Stimulated activated CD4-positive, alpha-beta T cell treated with anti-CD3 and anti-CD28 coated beads, Interleukin-15, amount 100 ng/mL, for 1 hour (primary cell): Measurements from ENCODE around the gene ERC2.

ENCODE experiments used
- DNase-seq, 2 donors: peaks; one replicate each; pipeline ENCODE4 v3.0.0-alpha.2; 2020; ENCODE audit warnings: low read depth in 1 of 2, low spot score in 1 of 2

ERC2 gene

GRCh38 chr3:56190771-56191305 is 277.4 kb downstream of the ERC2 start:
- DNase-seq = no peak

- no peak for DNase-seq
Measured at GRCh38 chr3:56190130-56190529, 278.1 kb downstream of the ERC2 start.

GRCh38 chr3:56189536-56189935 is 278.7 kb downstream of the ERC2 start:
- no peak for DNase-seq

- DNase-seq = no peak
Measured at GRCh38 chr3:56188201-56188600, 280.1 kb downstream of the ERC2 start.

- DNase-seq = no peak
Measured at GRCh38 chr3:56187051-56187450, 281.2 kb downstream of the ERC2 start.

GRCh38 chr3:56185827-56186226 is 282.4 kb downstream of the ERC2 start:
- DNase-seq = no peak

GRCh38 chr3:56183529-56183928 is 284.7 kb downstream of the ERC2 start:
- no peak for DNase-seq

GRCh38 chr3:56180433-56180832 is 287.8 kb downstream of the ERC2 start:
- no peak for DNase-seq

GRCh38 chr3:56173601-56174000 is 294.7 kb downstream of the ERC2 start:
- DNase-seq = no peak

GRCh38 chr3:56164436-56164835 is 303.8 kb downstream of the ERC2 start:
- no peak for DNase-seq

GRCh38 chr3:56157693-56158362 is 310.4 kb downstream of the ERC2 start:
- DNase-seq = no peak

GRCh38 chr3:56154297-56154696 is 314.0 kb downstream of the ERC2 start:
- no peak for DNase-seq

- DNase-seq = no peak
Measured at GRCh38 chr3:56147354-56147753, 320.9 kb downstream of the ERC2 start.

GRCh38 chr3:56145410-56145809 is 322.9 kb downstream of the ERC2 start:
- no peak for DNase-seq

GRCh38 chr3:56144805-56145204 is 323.5 kb downstream of the ERC2 start:
- DNase-seq = no peak

- no peak for DNase-seq
Measured at GRCh38 chr3:56137415-56137814, 330.9 kb downstream of the ERC2 start.

- DNase-seq = no peak
Measured at GRCh38 chr3:56136514-56136913, 331.8 kb downstream of the ERC2 start.

GRCh38 chr3:56135941-56136340 is 332.3 kb downstream of the ERC2 start:
- DNase-seq = no peak

- no peak for DNase-seq
Measured at GRCh38 chr3:56133423-56133822, 334.8 kb downstream of the ERC2 start.

GRCh38 chr3:56132762-56133161 is 335.5 kb downstream of the ERC2 start:
- DNase-seq = no peak

- no peak for DNase-seq
Measured at GRCh38 chr3:56131974-56132590, 336.2 kb downstream of the ERC2 start.

GRCh38 chr3:56130036-56130435 is 338.2 kb downstream of the ERC2 start:
- no peak for DNase-seq

GRCh38 chr3:56126632-56127031 is 341.6 kb downstream of the ERC2 start:
- DNase-seq = no peak
